NK-92 treated with Interleukin-12 subunit alpha and Interleukin-12 subunit beta, amount 100 ng/mL, for 24 hours (cell line): ENCODE results near the gene SLC30A7.

ENCODE experiments used
- DNase-seq: peaks from one replicate; lab custom pipeline; 2025; lab: John Stamatoyannopoulos, UW

The SLC30A7 gene

DNA sequence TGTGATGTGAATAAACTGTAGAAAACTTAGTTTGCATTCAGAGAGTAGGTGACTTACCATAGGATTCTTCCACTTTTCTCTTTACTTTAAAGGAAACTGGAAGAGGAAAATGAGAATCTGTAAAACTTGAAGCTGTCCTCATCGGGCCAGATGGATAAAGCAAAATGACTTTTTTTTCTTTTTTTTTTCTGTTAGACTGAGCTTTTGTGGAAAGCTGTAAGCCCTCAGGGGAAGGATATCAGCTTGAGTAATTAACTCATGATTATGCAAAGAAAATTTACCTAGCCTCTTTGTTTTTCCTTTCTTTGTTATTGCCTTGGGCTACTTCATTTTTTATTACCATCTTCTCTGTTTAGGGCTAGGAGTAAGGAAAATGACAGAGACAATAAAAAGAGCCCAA lies 76.3 kb downstream of the SLC30A7 start:
- DNase-seq = no peak

DNA sequence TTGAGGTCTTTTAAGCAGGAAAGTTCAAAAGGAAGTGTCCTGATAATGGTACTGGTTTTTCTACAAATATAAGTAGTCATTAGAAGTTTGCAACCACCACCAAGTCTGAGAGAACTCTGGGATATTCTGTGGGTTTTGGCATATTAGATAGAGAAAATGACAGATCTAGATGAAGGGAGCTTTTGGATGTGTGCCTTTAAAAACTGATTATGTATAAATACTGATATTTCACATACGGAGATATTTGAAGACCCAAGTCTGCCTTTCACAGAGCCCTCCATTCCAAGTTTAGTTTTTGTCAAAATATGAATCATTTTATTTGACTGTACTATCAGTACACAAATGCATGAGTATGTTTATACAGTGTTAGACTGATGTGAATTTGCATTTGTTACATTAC lies 81.0 kb downstream of the SLC30A7 start:
- DNase-seq = no peak

DNA sequence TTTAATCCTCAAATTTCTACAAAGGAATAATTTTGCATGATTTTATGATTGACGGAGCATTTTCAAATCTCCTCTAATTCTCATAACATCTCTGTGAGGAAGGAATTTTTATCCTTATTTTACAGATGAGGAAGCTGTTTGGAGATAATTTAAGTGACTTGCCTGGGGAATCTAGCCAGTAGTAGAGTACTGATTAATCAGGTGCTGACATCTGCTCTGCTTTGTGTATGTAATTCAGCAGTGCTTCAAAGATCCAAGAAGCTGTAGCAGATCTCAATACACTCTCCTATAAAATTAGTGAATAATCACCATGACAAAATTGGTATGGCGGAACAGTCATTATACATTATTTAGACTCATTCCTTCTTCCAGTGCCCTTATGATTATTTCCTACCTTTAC lies 83.7 kb downstream of the SLC30A7 start:
- DNase-seq = no peak

DNA sequence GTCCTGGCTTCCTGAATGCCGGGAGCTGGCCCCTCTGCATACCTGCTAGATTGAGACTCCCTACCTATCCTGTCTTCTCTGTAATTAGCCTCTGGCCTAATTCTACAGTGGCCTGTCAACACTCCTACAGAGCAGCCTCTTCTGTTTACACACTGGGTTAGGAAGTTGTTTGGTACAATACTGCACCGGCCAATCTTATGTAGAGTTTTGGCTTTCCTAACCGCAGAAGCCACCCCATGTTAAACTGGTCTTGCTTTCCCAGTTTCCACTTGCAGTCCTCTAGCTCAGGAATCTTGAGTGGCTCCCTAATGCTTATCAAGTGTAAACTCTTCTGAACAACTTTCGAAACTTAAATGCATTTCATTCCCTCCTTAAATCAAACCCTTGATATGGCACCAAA lies 86.9 kb downstream of the SLC30A7 start:
- no peak for DNase-seq

- no peak for DNase-seq
Measured at GRCh38 chr1:100988121-100988520, 92.2 kb downstream of the SLC30A7 start.

- no peak for DNase-seq
Measured at GRCh38 chr1:100989306-100990077, 93.6 kb downstream of the SLC30A7 start.

- DNase-seq = no peak
Measured at GRCh38 chr1:100995198-100995988, 99.5 kb downstream of the SLC30A7 start.

GRCh38 chr1:100998426-100998825 lies 102.5 kb downstream of the SLC30A7 start:
- no peak for DNase-seq

DNA sequence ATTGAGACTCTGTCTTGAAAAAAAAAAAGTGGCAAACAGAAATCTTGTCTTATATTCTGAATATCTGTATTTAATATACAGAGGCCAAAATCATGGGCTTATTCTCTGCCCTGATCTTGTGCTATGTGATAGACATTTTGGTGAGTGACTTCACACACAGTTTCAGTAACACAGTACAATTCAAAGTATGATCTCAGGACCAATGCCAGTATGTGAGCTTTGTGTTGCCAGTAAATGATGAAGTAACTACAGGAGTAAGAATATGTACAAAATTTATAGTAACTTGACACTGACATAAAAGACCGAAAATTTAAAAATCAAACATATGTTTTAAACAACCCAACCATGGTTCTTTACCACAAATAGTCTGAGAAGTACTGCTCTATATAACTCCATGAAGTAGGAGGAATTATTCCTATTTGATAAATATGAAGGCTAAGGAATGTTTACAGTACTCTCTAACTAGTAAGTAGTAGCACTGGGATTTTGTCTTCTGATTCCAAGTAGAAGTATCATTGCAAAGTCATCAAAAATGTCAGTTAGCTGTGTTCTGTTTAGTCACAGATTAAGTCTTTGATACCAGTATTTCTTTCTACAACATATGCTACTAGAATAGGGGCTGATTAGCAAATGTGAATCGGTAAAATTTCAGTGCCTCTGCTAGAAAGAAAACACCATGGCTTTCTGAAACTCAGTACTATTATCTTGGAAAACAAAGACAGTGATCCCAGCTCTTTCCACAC lies 104.4 kb downstream of the SLC30A7 start:
- DNase-seq = no peak

DNA sequence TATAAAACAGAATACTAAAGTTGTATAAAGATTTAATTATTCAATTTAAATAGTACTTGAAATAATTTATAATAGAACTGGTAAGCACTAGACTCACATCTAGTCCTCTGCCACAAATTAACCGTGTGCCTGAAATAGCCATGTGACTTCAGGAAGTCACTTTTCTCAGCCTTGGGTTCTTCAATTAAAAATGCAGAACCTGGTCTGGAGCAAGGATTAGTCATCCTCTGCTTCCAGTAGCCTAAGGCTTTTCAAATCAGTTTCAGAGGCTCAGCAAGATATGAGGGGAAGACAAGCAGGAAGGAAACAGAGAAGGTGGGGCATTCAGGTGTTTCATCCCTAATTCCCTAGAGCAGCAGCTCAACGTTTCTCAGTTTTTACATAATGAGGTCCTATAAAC lies 106.7 kb downstream of the SLC30A7 start:
- no peak for DNase-seq

GRCh38 chr1:101003012-101003650 lies 107.2 kb downstream of the SLC30A7 start:
- DNase-seq = no peak

DNA sequence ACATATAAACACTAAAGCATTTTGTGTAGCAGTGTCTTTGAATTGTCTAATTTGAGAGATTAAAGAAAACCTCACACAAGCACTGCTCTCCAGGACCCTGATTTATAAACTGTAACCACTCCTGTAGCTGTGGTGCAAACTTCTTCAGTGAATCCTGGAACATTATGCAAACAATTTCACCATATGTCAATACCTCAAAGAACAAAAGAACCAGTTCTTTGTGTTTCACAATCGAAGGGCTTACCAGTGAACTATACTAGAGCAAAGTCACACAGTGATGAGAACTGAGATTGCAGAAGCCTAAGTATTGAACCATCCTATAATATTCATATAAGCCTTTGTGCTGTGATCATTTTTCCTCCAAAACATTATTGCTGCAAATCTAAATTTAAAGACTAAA lies 108.2 kb downstream of the SLC30A7 start:
- no peak for DNase-seq

DNA sequence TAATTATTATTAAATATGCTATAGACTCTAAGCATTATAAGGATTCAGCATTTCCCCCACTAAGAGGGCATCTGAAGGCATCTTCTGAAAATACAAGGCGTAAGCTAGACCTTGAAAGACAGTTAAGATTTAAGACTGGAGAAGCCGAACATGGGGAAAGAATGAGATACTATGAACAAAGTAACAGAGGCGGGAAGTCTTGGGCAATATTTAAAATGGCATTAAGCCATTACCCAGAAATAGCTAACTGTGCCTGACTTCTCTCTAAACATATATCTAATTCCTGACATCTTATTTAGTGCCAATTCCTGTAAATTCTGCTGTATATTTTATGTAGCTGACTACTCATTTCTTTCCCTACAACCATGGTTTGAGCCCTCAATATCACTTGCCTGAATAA lies 108.8 kb downstream of the SLC30A7 start:
- no peak for DNase-seq

GRCh38 chr1:101005183-101005582 lies 109.3 kb downstream of the SLC30A7 start:
- DNase-seq = no peak

DNA sequence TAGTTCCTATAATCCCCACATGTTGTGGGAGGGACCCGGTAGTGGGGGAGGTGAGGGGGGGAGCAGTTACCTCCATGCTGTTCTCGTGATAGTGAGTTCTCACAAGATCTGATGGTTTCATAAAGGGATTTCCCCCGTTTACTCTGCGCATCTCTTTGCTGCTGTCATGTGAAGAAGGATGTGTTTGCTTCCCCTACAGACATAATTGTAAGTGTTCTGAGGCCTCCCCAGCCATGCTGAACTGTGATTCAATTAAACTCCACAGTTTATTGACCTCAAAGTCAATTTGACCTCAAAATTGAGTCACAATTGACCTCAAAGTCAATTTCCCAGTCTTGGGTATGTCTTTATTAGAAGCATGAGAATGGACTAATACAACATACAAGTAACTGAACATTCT lies 110.0 kb downstream of the SLC30A7 start:
- DNase-seq = no peak

DNA sequence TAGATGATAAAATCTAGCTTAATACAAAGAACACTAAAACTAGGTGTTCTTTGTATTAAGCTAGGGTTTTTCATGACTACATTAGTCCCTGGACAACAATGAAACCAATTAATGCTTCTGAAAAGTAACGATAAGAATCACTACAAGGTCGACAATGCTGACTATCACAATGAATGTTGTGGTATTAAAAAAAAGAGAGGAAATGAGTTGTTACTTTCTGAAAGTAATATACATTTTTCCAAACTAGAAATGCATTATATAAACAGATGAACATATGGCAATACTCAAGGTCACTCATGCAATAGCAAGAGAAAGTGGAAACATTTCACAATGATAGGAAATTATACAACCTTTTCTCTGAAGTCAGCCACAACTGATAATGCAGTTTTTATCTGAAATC lies 110.7 kb downstream of the SLC30A7 start:
- no peak for DNase-seq

GRCh38 chr1:101008229-101008834 lies 112.4 kb downstream of the SLC30A7 start:
- no peak for DNase-seq

GRCh38 chr1:101013776-101014175 lies 117.9 kb downstream of the SLC30A7 start:
- DNase-seq = no peak

DNA sequence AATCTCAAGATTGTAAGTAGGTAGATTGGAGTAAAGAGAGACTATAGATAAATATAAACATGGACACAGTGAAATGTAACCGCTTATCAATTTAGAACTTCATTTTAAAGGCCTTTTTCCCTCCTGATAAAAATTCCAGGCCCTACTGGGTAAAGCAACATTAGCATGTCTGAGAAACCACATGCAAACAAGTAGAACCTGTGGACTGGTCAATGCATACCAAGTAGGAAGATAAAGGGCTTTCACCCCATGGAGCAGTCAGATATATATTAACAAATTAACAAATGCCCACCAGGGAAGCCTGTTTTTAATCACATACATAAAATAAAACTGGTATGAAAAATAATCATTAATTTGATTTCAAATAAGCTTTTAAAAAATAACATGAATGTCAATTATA lies 121.6 kb downstream of the SLC30A7 start:
- DNase-seq = no peak

DNA sequence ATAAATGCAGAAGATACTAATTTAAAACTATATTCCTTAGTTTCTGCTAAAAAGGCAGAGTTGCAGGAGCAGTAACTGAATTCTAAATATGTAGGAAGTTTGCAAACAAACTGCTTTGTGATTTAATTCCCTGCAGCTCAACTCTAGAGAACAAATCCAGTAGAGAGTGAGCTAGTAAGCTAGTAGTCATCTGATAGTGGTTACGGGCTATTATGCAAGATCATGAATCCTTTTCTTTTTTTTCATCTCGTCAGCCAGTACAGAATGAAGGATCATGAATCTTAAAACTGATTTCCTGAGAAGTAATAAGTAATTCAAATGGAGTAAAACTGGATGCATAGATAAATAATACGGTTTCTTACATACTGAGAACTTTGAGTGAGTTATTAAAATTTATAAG lies 126.4 kb downstream of the SLC30A7 start:
- no peak for DNase-seq

GRCh38 chr1:101025283-101025656 lies 129.4 kb downstream of the SLC30A7 start:
- no peak for DNase-seq
